Measurements from ENCODE around the gene PCLO. TPM values are rescaled to one million over a fixed set of nuclear protein-coding genes. Genes with fewer than 3 reads are reported as not detected.
"Not testable (repeated sequence)": the region's sequence is repeated elsewhere in the genome, so short reads cannot be mapped to it uniquely, and the experiment has no call there.

PCLO gene
- total RNA-seq, 4 donors from 2014 or later = 2.3 to 5.0 (median 2.7) TPM

DNA sequence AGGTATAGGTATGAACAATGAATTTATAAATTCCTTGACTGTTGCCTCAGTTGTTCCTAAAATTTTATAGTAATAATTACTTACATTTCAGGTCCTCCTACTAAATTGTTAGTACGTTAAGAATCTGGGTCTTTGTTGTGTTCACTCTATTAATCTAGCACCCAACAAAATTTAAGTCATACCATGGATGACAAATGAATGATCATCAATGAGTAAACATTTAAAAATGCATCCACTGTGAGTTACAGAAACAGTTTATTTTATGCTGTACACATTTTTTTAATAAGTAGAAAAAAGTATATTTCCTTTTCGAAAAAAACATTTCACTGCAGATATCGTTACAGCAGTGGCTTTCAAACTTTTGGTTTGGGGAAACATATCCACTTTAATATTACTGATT lies 265.2 kb downstream of the PCLO start:
- no peak for DNase-seq (ENCODE audit: extremely low spot score)
- TF ChIP-seq POLR2AphosphoS5 (IDR thresholded peaks at IDR 0.05) (no peak), POLR2A (IDR thresholded peaks at IDR 0.05; ENCODE audit: low read depth) (no peak)
- Histone ChIP-seq H3K27me3 (no peaks in the 10 kb centered on the region), H3K4me1 (no peaks in the 10 kb centered on the region), H3K27ac (replicated peaks in 1 of 4) (no peak overlapping the region), H3K9me3 (no peaks in the 10 kb centered on the region), H3K36me3 (no peaks in the 10 kb centered on the region), H3K4me3 (no peak overlapping the region)
- intact Hi-C loops (cut with DNase I) = no loop called here
- WGBS = 84% methylated on average over 3 of the region's 3 CpGs

- H3K9me3 ChIP-seq; H3K4me1 ChIP-seq; H3K4me3 ChIP-seq; H3K27ac ChIP-seq (replicated peaks in 1 of 4); intact Hi-C loops (cut with DNase I); H3K27me3 ChIP-seq; H3K36me3 ChIP-seq; DNase-seq (ENCODE audit: extremely low spot score): not testable (repeated sequence)
- 83% methylated on average over 7 of the region's 7 CpGs for whole genome bisulfite sequencing
Measured at GRCh38 chr7:82894341-82894740, 268.3 kb downstream of the PCLO start.

DNA sequence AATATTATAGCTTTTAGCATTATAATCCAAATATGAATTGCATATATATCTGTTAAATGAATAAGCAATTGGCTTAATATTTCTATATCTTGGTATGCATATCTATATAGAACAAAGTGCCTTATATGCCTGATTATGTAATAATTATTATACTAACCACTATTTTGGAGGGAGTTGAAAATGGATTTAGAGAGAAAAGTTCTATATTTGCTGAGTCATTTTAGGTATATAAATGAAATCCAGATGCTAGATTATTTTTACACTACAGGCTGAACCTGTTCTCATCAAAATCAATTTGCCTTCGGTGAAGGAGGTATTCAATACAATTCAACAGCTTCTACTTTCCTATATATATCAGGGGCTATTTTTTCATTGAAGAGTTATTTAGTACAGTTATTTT lies 276.4 kb downstream of the PCLO start:
- Histone ChIP-seq H3K4me1 (no peaks in the 10 kb centered on the region), H3K27ac (replicated peaks in 1 of 4) (no peak overlapping the region), H3K27me3 (no peaks in the 10 kb centered on the region), H3K36me3 (no peaks in the 10 kb centered on the region), H3K9me3 (no peaks in the 10 kb centered on the region), H3K4me3 (no peak overlapping the region)
- no peak for DNase-seq (ENCODE audit: extremely low spot score)
- 88% methylated on average over 1 of the region's 1 CpG for WGBS
- intact Hi-C loops (cut with DNase I) = no loop called here
- TF ChIP-seq EP300 (IDR thresholded peaks at IDR 0.05) = no peak
- TF ChIP-seq, protein P1, sequence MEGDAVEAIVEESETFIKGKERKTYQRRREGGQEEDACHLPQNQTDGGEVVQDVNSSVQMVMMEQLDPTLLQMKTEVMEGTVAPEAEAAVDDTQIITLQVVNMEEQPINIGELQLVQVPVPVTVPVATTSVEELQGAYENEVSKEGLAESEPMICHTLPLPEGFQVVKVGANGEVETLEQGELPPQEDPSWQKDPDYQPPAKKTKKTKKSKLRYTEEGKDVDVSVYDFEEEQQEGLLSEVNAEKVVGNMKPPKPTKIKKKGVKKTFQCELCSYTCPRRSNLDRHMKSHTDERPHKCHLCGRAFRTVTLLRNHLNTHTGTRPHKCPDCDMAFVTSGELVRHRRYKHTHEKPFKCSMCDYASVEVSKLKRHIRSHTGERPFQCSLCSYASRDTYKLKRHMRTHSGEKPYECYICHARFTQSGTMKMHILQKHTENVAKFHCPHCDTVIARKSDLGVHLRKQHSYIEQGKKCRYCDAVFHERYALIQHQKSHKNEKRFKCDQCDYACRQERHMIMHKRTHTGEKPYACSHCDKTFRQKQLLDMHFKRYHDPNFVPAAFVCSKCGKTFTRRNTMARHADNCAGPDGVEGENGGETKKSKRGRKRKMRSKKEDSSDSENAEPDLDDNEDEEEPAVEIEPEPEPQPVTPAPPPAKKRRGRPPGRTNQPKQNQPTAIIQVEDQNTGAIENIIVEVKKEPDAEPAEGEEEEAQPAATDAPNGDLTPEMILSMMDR (IDR thresholded peaks at IDR 0.05) = no peak
- no peak for TF ChIP-seq POLR2A (IDR thresholded peaks at IDR 0.05; ENCODE audit: low read depth)
- TF ChIP-seq POLR2AphosphoS5 (IDR thresholded peaks at IDR 0.05) = no peak

DNA sequence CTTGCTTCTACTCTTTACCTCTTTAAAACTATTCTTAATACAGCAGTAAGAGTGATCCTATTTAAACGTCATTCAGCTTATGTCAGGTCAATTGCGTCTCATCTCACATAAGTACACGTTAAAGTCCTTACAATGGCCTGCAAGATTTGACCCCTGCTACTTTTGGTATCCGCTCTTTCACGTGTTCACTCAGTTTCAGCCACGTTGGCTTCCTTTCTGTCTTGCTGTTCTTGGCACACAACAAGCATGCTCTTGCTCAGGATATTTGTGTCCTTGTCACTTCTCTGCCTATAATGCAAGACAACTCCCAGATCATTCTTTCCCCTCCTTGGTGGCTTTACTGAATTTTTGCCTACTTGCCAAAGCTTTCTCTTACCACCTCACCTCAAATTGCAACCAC lies 296.8 kb downstream of the PCLO start:
- intact Hi-C loops (cut with DNase I) = no loop called here
- H3K27ac ChIP-seq (replicated peaks in 1 of 4) = no peak overlapping the region

DNA sequence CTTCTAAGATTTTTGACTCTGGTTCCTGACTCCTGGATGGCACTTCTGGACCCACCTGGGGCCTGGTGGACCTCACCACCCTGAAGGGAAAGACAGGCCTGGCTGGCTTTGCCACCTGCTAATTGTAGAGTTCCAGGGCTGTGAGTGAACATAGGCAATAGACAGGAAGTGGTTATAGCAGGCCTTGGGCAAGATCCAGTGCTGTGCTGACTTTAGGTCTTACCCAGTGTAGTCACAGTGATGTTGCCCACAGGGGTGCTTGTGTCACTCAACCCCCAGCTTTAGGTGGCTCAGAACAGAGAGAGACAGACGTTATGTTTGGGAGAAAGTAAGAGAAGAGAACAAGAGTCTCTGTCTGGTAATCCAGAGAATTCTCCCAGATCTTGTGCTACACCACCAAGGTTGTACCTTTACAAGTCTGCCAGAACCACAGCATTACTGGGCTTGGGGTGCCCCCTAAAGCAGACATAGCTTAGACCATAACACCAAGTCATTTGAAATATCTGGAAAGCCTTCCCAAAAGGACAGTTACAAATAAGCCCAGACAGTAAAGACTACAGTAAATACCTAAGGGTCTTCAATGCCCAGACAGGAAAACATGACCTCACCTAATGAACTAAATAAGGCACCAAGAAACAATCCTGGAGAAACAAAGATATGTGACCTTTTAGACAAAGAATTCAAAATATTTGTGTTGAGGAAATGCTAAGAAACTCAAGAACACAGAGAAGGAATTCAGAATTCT lies 303.4 kb downstream of the PCLO start:
- Histone ChIP-seq H3K27me3 (no peaks in the 10 kb centered on the region), H3K36me3 (no peaks in the 10 kb centered on the region), H3K4me3 (no peak overlapping the region), H3K9me3 (no peaks in the 10 kb centered on the region), H3K4me1 (no peaks in the 10 kb centered on the region), H3K27ac (replicated peaks in 1 of 4) (no peak overlapping the region)
- 100% methylated on average over 1 of the region's 1 CpG for WGBS
- TF ChIP-seq POLR2A (IDR thresholded peaks at IDR 0.05; ENCODE audit: low read depth) = no peak
- TF ChIP-seq EP300 (IDR thresholded peaks at IDR 0.05) = no peak
- no peak for TF ChIP-seq POLR2AphosphoS5 (IDR thresholded peaks at IDR 0.05)
- TF ChIP-seq, protein P1 (IDR thresholded peaks at IDR 0.05) = no peak
- no peak for DNase-seq (ENCODE audit: extremely low spot score)
- intact Hi-C loops (cut with DNase I) = no loop called here

More for the DNA sequence above, 296.8 kb downstream of the PCLO start:
- Histone ChIP-seq H3K36me3 (no peaks in the 10 kb centered on the region), H3K9me3 (no peaks in the 10 kb centered on the region), H3K27me3 (no peaks in the 10 kb centered on the region), H3K4me1 (no peaks in the 10 kb centered on the region), H3K4me3 (no peak overlapping the region)
- 87% methylated on average over 6 of the region's 6 CpGs for WGBS
- TF ChIP-seq POLR2A (IDR thresholded peaks at IDR 0.05; ENCODE audit: low read depth) (no peak), POLR2AphosphoS5 (IDR thresholded peaks at IDR 0.05) (no peak), EP300 (IDR thresholded peaks at IDR 0.05) (no peak)
- TF ChIP-seq, protein P1 (IDR thresholded peaks at IDR 0.05) = no peak
- no peak for DNase-seq (ENCODE audit: extremely low spot score)

DNA sequence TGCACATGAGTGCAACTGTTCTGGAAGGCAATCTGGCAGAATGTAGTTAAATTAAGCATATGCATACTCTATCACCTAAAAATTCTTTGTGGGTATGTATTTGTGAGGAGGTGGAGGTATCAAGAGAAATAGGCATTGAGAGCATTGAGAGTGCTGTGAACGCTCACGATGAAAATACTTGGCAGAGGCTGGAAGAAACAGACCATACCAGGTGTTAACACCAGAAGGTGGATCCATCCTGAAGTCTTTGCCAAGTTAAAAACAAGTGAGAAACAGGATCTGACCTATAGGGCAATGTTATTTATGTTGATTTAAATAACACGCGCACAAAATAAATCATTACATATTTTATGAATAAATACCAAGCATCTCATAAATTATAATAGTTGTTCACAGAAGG lies 311.6 kb downstream of the PCLO start:
- WGBS = 87% methylated on average over 4 of the region's 4 CpGs
- H3K36me3 ChIP-seq = no peaks in the 10 kb centered on the region
- TF ChIP-seq POLR2AphosphoS5 (IDR thresholded peaks at IDR 0.05) (no peak), EP300 (IDR thresholded peaks at IDR 0.05) (no peak), POLR2A (IDR thresholded peaks at IDR 0.05; ENCODE audit: low read depth) (no peak)
- TF ChIP-seq, protein P1 (IDR thresholded peaks at IDR 0.05) = no peak

More for the DNA sequence above, 311.6 kb downstream of the PCLO start:
- no peaks in the 10 kb centered on the region for H3K27me3 ChIP-seq
- H3K4me1 ChIP-seq = no peaks in the 10 kb centered on the region
- no peaks in the 10 kb centered on the region for H3K9me3 ChIP-seq
- intact Hi-C loops (cut with DNase I) = no loop called here
- H3K4me3 ChIP-seq = no peak overlapping the region
- no peak for DNase-seq (ENCODE audit: extremely low spot score)
- no peak overlapping the region for H3K27ac ChIP-seq (replicated peaks in 1 of 4)

Data from esophagus muscularis mucosa (tissue), 4 donors.